ENCODE results near the gene ELFN2.
A peak's percentile ranks its signal among the peaks of the same experiment; 100 is the strongest.

The ELFN2 gene

DNA sequence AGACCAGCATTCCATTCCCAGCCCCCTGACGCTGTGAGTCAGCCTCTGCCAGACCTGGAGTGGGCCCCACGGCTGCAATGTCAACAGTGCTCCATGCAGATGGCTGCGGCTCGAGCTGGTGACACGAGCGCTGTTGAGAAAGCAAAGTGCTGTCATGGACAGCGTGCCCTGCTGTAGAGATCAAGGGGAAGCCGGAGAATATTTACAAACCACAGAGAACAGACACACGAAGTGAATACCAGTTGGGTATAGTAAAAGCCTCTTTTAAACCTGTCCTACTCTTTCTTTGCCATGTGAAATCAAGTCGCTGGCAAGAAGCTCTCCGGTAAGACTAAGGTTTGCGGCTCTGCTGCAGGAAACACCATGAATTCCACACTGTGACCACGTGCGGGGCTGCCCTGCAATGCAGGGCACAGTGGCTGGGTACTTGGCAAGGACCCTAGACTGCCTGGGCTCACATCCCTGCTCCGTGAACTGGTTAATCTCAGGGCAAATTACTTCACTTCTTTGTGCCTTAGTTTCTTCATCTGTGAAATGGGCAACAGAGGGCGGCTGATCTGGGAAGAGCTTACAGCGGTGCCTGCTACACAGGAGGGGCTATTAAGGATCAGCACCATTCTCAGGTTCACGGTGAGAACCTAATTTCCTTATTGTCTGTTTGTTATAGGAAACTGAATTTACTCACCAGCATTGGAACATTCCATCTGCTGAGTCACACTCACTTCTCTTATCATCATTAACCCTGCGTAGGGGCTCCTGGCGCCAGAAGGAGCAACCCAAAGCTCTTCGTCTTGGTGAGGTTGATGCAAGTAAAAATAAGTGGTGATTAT, 27.8 kb upstream of the ELFN2 start:
- H3K4me3 ChIP-seq (ENCODE audit: low read depth, low read length) = peak overlapping the region; percentile 37
- TF ChIP-seq, protein P1, sequence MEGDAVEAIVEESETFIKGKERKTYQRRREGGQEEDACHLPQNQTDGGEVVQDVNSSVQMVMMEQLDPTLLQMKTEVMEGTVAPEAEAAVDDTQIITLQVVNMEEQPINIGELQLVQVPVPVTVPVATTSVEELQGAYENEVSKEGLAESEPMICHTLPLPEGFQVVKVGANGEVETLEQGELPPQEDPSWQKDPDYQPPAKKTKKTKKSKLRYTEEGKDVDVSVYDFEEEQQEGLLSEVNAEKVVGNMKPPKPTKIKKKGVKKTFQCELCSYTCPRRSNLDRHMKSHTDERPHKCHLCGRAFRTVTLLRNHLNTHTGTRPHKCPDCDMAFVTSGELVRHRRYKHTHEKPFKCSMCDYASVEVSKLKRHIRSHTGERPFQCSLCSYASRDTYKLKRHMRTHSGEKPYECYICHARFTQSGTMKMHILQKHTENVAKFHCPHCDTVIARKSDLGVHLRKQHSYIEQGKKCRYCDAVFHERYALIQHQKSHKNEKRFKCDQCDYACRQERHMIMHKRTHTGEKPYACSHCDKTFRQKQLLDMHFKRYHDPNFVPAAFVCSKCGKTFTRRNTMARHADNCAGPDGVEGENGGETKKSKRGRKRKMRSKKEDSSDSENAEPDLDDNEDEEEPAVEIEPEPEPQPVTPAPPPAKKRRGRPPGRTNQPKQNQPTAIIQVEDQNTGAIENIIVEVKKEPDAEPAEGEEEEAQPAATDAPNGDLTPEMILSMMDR (IDR thresholded peaks at IDR 0.05; ENCODE audit: low read depth, low read length) = no peak

DNA sequence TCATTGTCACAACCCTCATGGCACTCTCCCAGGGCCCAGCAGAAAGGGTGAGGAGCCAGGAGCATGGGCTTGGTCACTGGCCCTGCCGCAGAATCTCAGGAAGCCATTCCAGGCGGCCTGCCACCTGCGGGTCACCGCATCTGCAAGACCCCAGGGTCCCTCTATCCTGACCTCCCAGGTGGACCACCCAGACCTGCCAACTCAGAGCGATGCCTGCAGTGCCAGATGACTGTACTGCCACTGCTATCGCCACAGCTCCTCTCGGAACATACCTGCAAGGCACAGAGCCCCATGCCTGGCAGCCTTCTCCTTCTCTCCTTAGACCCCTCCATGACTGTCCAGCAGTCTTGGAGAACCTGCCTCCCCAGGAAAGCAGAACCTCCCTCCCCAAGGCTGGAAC, 26.4 kb upstream of the ELFN2 start:
- TF ChIP-seq, protein P1 (IDR thresholded peaks at IDR 0.05; ENCODE audit: low read depth, low read length) = no peak

GRCh38 chr22:37451218-37451617, 23.9 kb upstream of the ELFN2 start:
- no peak overlapping the region for H3K4me3 ChIP-seq (ENCODE audit: low read depth, low read length)
- TF ChIP-seq, protein P1 (IDR thresholded peaks at IDR 0.05; ENCODE audit: low read depth, low read length) = no peak

More for the DNA sequence above, 26.4 kb upstream of the ELFN2 start:
- no peak overlapping the region for H3K4me3 ChIP-seq (ENCODE audit: low read depth, low read length)

DNA sequence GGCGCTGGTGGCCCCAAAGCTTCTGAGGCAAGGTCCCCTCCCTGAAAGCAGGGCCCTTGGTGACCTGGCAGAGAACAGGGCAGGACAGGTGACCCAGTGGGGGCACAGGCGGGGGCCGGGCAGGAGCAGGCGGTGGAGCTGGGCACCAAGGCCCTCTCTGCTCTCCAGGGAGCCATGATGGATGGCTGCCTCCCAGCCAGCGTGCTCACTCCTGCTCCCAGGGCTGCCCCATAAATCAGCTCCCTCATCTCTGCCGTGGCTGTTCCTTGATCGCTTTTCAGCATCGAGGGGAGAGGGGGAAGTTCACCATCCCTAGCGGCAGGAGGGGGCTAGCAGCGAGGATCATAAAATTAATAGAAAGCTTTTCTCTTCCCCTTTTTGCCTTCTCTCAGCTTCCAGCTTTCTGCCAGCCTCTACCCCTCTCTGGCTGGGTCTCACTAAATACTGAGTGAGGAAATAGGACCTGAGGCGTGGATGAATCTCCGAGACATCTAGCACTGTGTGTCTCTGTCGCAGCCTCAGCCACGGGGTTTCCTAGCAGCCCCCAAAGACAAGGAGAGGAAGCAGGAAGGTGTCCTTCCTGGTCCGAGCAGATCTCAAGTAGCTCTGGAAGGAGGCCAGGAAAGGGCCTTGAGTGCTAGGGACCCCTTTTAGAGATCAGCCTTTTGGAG, 22.2 kb upstream of the ELFN2 start:
- no peak overlapping the region for H3K4me3 ChIP-seq (ENCODE audit: low read depth, low read length)
- TF ChIP-seq, protein P1 (IDR thresholded peaks at IDR 0.05; ENCODE audit: low read depth, low read length) = no peak

GRCh38 chr22:37448516-37449127, 21.3 kb upstream of the ELFN2 start:
- H3K4me3 ChIP-seq (ENCODE audit: low read depth, low read length) = no peak overlapping the region
- TF ChIP-seq, protein P1 (IDR thresholded peaks at IDR 0.05; ENCODE audit: low read depth, low read length) = no peak

GRCh38 chr22:37445501-37445900, 18.2 kb upstream of the ELFN2 start:
- TF ChIP-seq, protein P1 (IDR thresholded peaks at IDR 0.05; ENCODE audit: low read depth, low read length) = no peak
- H3K4me3 ChIP-seq (ENCODE audit: low read depth, low read length) = no peak overlapping the region

DNA sequence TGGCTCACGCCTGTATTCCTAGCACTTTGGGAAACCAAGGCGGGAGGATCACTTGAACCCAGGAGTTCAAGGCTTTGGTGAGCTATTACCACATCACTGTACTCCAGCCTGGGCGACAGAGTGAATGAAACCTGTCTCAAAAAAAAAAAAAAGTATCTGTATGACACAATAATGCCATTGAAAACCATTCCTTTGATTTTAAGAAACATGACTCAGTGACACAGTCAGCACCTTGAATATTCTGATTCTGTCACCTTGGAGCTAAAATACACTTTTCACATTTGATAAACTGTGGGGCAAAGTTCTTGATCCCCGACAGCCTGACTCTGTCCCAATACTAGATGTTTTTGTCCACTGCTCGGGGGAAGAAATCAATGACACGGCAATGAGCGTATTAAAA, 16.7 kb upstream of the ELFN2 start:
- TF ChIP-seq, protein P1 (IDR thresholded peaks at IDR 0.05; ENCODE audit: low read depth, low read length) = no peak
- no peak overlapping the region for H3K4me3 ChIP-seq (ENCODE audit: low read depth, low read length)
